GM12874 (cell line): Measurements from ENCODE around the gene EFNA2.

Experiments
- CTCF ChIP-seq: IDR thresholded peaks from 2 replicates; pipeline ENCODE4 v1.5.1; 2011; ENCODE audit warnings: low read depth, mild to moderate bottlenecking, control low read depth, low read length, moderate library complexity; ENCODE audit not compliant: insufficient read depth

The EFNA2 gene

DNA sequence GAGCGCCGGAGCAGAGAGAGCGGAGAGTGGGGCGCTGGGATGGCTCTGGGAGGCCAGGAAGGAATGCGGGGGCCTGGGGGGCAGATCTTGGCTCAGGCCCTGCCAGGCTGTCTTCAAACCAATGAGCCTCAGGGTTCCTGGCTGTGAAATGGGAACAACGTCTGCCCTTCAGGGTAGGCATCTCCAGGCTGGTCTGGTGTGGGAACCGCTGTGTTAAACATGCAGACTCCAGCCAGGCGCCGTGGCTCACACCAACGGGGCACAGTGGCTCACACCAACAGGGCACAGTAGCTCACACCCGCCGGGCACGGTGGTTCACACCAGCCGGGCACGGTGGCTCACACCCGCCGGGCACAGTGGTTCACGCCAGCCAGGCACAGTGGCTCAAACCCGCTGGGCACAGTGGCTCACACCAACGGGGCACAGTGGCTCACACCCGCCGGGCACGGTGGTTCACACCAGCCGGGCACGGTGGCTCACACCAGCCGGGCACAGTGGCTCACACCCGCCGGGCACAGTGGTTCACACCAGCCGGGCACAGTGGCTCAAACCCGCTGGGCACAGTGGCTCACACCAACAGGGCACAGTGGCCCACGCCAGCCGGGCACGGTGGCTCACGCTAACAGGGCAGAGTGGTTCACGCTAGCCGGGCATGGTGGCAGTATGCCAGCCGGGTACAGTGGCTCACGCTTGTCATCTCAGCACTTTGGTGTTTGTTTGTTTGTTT lies 40.1 kb downstream of the EFNA2 start:
- TF ChIP-seq CTCF: no peak

- no peak for TF ChIP-seq CTCF
These were observed 41.5 kb downstream of the EFNA2 start for GRCh38 chr19:1327125-1327524.

GRCh38 chr19:1336079-1336684 lies 50.5 kb downstream of the EFNA2 start:
- TF ChIP-seq CTCF: no peak

- TF ChIP-seq CTCF: no peak
These were observed 55.2 kb downstream of the EFNA2 start for GRCh38 chr19:1340681-1341469.

DNA sequence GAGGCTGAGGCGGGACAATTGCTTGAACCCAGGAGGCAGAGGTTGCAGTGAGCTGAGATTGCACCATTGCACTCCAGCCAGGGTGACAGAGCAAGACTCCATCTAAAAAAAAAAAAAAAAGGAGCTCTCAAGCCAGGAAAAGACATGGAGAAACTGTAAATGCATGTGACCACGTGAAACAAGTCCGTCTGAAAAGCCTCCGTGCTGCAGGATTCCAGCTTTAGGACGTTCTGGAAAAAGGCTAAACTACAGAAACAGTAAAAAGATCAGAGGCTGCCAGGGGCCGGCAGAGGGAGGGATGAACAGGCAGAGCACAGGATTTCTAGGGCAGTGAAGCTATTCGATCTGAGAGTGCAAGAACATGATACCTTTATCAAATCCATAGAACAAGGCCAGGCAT lies 57.4 kb downstream of the EFNA2 start:
- no peak for TF ChIP-seq CTCF

DNA sequence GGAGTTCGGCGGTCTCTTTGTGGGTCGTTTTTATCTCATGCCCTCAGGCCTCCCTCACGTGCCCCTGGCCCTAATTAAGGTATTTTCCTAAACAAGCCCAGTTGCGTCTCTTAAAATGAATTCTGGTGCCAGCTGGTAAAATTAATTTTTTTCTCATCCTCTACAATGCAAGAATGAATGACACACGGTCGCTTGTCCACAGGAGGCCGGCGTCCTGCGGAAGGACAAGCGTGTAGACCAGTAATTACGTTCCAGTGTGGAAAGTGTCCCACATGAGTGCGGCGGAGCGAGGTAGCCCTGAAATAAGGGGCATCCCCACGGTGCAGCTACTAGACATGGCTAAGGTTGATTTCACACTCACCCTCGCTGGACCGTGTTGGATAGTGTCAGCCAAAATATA lies 63.5 kb downstream of the EFNA2 start:
- no peak for TF ChIP-seq CTCF

GRCh38 chr19:1350867-1351266 lies 65.2 kb downstream of the EFNA2 start:
- TF ChIP-seq CTCF: no peak
